Right lobe of liver (tissue), 4 donors: ENCODE measurements around the gene SNX10.
A peak's percentile ranks its signal among the peaks of the same experiment; 100 is the strongest.

Experiments
- CTCF ChIP-seq, 4 donors: fragments of 200-600 bp in 3 of 4; fragments of 450-650 bp in 1 of 4; IDR thresholded peaks; one replicate each; pipeline versions ENCODE4 v1.5.1 to v1.8.0; 2016 to 2022; ENCODE audit warnings: antibody characterized with exemption in 4 of 4, mild to moderate bottlenecking in 2 of 4
- POLR2A ChIP-seq: fragments of 450-650 bp; IDR thresholded peaks from one replicate; pipeline ENCODE4 v1.6.1; 2017; ENCODE audit warnings: antibody characterized with exemption, mild to moderate bottlenecking
- donor health status: DM: no; HTN: no; CAD: no.
- donor health status: DM: no; HTN: no; CAD: no.
- donor health status: DM: no; HTN: yes; CAD: no.

DNA sequence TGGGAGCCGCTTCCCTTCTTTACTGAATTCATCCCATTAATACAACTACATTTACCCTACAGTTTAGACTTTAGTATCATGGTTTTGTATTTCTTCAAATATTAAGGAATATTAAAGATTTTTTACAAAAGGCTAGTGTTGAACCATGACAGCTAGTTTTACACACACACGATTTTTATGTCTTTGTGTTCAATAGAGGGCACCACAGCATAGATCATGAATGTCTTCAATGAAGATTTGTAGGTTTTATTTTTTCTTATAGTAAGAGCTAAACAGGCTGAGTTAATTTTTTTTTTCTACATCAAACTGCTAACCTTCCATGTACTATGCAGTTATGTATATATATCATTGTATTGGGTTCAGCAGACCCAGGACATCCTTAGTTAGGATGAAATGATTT is 76.9 kb downstream of the SNX10 start:
- TF ChIP-seq CTCF (IDR thresholded peaks at IDR 0.05) (peak in 3 of 4 donors; percentile 8 to 35 (median 11)), POLR2A (no peak)
